HG02938 (cell line): Measurements from ENCODE around the gene RRBP1.

Experiments
- ATAC-seq: cut with Tn5 transposase; IDR thresholded peaks from one replicate; pipeline ENCODE4 v1.9.1; 2021; ENCODE audit warnings: mild to moderate bottlenecking, moderate library complexity; ENCODE audit not compliant: unreplicated experiment

The RRBP1 gene

GRCh38 chr20:17587148-17587547, 94.9 kb downstream of the RRBP1 start:
- ATAC-seq = no peak

DNA sequence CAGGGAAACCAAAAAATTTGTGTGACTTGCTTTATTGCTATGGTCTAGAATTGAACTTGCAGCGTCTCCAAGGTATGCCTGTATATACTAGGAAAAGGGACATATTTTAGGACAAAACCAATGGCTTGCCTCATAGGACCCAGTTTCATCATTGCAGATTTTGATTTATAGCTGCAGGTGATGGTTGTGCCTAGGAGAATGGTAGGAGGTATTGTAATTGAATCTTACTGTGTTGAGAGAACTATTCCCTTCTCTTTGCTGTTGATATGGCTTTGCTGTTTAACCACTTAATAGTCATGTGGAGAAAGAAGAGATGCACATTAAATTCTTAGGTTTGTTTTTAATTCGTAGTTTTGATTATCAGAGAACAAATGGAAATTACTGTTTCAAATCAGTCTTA, 95.8 kb downstream of the RRBP1 start:
- ATAC-seq = no peak

DNA sequence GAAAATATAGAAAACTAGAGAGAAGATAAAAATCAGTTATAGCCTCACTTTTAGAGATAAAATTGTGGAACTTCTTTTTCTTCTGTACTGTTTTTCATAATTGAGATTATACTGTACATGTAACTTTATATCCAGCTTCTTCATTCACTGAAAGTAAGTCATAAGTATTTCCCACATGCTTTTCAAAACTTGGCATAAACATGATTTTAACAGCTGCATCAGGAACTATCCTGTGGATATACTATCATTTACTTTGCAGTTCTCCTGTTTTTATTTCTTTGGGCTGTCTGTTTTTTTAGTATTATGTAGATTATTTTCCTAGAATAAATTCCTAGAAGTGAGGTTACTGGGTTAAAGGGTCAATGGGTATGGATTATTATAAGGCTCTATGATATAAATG, 97.4 kb downstream of the RRBP1 start:
- no peak for ATAC-seq

DNA sequence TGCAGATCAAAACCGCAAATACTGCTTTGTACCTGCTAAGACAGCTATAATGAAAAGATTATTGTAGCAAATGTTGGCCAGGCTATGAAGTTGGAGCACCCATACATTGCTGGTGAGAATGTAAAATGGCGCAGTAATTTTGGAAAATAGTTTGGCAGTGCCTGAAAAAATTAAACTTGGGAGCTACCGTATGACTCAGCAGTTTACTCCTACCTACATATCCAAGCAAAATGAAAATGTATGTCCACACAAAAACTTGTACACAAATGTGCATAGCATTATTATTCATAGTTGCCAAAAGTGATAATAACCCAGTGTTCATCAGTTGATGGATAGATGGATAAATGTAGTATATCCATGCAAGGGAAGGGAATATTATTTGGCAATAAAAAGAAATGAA, 98.9 kb downstream of the RRBP1 start:
- ATAC-seq = no peak

DNA sequence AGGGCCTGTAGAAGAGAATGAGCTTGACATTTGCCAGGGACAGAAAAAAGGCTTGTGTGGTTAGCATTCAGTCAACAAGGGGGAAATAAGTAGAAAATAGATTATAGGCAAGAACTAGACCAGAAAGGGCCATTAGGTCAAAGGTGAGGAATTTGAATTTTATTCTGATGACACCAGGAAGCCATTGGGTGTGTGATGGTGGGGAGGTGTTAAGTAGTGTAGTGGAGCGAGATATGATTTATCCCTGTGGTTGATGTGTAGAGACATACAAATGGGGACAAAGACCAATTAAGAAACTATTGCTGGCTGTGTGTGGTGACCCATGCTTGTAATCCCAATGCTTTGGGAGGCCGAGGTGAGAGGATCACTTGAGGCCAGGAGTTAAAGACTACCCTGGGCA, 101.1 kb downstream of the RRBP1 start:
- ATAC-seq = no peak

DNA sequence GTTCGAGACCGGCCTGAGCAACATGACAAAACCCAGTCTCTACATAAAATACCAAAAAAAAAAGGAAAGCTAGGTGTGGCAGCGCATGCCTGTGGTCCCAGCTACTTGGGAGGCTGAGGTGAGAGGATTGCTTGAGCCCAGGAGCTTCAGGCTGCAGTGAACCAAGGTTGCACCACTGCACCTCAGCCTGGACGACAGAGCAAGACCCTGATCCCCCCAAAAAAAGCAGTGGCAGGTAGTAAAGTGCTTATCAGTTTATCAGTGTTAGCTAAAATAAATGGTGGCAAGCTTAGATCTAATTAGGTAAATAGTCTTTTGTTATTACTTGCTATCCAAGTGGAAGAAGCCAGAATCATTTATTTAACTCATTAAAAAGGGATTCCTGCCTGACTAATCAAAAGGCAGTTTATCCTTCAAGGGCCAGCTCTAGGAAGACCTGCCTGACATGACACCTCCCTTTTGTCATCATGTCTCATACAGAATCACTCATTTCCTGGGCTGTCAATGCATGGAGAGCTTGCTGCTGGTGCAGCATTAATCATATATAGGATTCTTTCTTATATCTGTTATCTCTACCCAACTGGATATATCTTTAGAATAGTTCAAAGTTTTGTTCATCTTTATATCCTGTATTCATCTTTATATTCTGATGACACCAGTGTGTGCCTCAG, 102.5 kb downstream of the RRBP1 start:
- no peak for ATAC-seq

- no peak for ATAC-seq
Observed at GRCh38 chr20:17576215-17576614, 105.8 kb downstream of the RRBP1 start.

- ATAC-seq = no peak
Observed at GRCh38 chr20:17573463-17573862, 108.6 kb downstream of the RRBP1 start.

GRCh38 chr20:17572034-17572638, 109.9 kb downstream of the RRBP1 start:
- no peak for ATAC-seq

DNA sequence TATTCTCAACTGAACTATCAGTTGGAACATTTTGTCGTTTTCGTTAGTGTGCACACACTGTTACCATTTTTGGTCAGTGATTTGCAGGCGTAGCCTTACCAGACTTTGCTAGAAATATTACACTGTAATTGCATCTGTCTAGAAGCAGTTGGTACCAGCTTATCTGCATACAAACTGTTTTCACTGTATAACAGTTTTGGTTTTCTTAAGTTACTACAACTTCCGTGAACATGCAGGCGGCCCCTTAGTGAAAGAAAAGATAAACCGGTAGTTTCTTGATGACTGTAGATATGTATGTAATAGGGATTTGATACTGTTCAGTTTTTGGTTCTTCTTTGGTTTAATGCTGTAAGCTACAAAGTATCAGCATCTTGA, 110.9 kb downstream of the RRBP1 start:
- no peak for ATAC-seq

- peak; percentile 42 for ATAC-seq
Observed at GRCh38 chr20:17570347-17571152, 111.5 kb downstream of the RRBP1 start.

DNA sequence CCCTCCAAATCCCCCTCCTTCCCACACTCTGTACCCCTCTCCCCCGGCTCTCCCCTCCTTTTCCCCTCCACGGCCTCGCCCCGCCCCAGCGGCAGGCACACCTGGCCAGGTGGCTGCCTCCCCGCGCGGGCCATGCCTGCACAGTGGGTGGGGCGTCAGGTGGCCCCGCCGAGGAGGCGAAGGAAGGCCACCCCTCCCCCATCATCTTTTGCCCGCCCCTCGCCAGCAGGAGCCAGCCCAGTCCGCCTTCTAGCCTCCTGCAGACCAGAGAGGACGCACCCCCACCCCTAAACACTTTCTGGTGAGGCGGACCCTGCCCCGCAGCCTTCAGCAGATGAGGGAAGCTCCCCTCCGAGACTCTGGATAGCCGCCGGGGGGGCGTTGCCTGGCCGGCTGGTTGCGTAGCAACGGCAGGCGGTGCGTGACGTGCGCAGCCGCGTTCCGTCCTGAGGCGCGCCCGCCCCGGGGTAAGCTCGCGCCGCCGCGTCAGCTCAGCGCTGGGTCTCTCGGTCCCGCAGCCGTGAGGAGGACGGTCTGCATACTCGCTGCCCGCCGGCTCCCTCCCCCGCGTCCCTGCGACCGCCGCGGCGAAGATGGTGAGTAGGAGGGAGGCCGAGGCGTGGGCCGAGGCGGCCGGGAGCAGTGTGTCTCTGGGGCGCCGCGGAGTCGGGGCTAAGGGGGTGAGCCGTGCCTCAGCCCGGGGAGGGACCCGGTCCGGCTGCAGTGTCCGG, 112.3 kb downstream of the RRBP1 start, which contains the start of gene DSTN:
Gene DSTN, plus strand, starts transcription at position 460 of the 731 bp plus-strand sequence. Its CDS starts 134 bp downstream, at position 594.
- ATAC-seq = peak; percentile 88

GRCh38 chr20:17568972-17569521, 113.0 kb downstream of the RRBP1 start:
- no peak for ATAC-seq

GRCh38 chr20:17568045-17568788, 113.8 kb downstream of the RRBP1 start:
- ATAC-seq = no peak

- no peak for ATAC-seq
Observed at GRCh38 chr20:17566345-17566744, 115.7 kb downstream of the RRBP1 start.

DNA sequence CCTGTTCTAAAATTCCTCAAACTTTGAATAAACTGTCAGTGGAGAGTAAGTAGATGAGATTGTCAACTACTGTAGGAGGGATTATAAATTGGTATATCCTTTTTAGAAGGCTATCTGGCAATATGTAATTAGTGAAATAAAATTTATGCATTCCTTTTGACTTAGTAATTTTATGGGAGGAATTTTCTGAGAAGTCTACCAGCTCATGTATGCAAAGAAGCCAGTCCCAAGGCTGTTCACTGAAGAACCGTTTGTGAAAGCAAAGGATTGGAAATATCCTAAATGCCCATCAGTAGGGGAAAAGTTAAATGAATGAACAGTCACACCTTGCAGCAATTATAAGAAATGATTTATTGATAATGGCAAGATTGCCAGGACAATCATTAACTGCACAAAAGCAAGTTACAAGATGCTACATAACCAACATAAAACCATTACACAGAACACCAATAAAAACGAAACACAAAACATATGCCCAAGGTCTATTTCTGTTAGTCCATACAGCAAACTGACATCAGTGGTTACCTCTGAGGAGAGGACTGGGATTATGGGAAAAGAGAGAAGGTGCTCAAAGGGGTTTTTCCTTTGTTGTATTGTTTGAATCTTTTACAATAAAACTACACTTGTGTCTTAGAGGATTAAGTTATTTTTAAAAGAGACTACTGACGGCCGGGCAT, 116.7 kb downstream of the RRBP1 start:
- no peak for ATAC-seq
